ENCODE results near the gene OR7D2.

OR7D2 gene
- total RNA-seq = 0 to 2.0 (median 0.59) reads per million in 9 experiments

DNA sequence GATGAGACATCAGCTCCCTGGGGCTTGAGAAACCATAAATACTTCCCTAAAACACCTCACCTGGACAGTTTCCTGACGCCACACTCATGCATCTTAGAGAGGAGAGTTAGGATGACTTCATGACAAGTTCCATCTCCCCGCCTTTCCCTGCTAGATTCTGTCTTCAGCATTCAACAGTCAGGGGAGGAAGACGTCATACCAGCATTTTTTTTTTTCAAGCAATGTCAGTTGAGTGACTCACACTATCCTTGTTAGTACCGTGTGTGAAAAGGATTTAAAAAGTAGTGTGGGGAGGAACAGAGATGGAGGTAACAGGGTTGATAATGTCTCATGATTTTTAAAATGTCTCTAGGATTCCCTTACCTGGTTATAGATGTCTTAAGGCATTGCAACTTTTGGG lies at the start of gene OR7D2:
TSS of gene OR7D2 (plus strand) at position 79 of the 400 bp plus-strand sequence. CDS start 6,803 bp downstream, outside the sequence.
- Mint-ChIP-seq H3K27me3 (peaks cover 9 to 13% of the 10 kb centered on the region in 2 donors), H3K27ac (no peak within 1 kb of the TSS), H3K36me3 (ENCODE audit: insufficient read depth) (no peaks in the 10 kb centered on the region), H3K4me3 (no peak within 1 kb of the TSS), H3K4me1 (ENCODE audit: low read depth in 2 of 2) (no peaks in the 10 kb centered on the region), H3K9me3 (no peaks in the 10 kb centered on the region)
- DNase-seq (no peak), ATAC-seq (replicated peaks) (no peak)

DNA sequence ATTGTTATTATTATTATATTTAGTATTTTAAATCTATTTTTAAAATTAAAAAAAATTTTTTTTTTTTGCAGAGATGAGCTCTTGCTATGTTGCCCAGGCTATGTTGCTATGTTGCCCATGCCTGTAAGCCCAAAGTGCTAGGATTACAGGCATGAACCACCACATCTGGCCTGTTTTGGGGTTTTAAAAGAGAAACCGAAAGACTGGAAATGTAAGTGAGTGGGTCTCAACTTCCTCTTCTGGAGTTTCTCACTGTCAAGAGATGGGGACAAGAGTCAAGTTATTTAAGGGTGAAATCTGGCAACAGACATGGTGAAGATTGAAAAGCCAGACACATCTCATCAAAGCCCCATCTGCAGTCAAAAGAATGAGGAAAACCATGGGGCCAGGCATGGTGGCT lies 47.8 kb upstream of the OR7D2 start:
- DNase-seq = no peak
- Mint-ChIP-seq H3K4me1 (ENCODE audit: low read depth in 2 of 2) (peaks cover 2 to 4% of the 10 kb centered on the region in 2 donors), H3K9me3 (no peaks in the 10 kb centered on the region), H3K4me3 (no peak overlapping the region), H3K27ac (no peak overlapping the region), H3K36me3 (ENCODE audit: insufficient read depth) (peaks cover 6% of the 10 kb centered on the region), H3K27me3 (peaks cover 22% of the 10 kb centered on the region in 2 donors)
- no peak for ATAC-seq (replicated peaks)

GRCh38 chr19:9132422-9132821 lies 46.4 kb upstream of the OR7D2 start:
- no peak for ATAC-seq (replicated peaks)
- peaks cover 4 to 8% of the 10 kb centered on the region in 2 donors for H3K4me1 Mint-ChIP-seq (ENCODE audit: low read depth in 2 of 2)
- H3K9me3 Mint-ChIP-seq = no peaks in the 10 kb centered on the region
- no peak overlapping the region for H3K27ac Mint-ChIP-seq
- peaks cover 4% of the 10 kb centered on the region for H3K36me3 Mint-ChIP-seq (ENCODE audit: insufficient read depth)
- no peak overlapping the region for H3K4me3 Mint-ChIP-seq
- no peak for DNase-seq
- peaks cover 7% of the 10 kb centered on the region in 2 donors for H3K27me3 Mint-ChIP-seq

- H3K36me3 Mint-ChIP-seq (ENCODE audit: insufficient read depth) = peaks cover 26% of the 10 kb centered on the region
- H3K4me1 Mint-ChIP-seq (ENCODE audit: low read depth in 2 of 2) = peaks cover 31 to 49% of the 10 kb centered on the region in 2 donors
- H3K4me3 Mint-ChIP-seq = peak overlapping the region; percentile 98 to 100
- DNase-seq = no peak
- no peaks in the 10 kb centered on the region for H3K9me3 Mint-ChIP-seq
- H3K27ac Mint-ChIP-seq = peak overlapping the region; percentile 99
- peak; percentile 7 for ATAC-seq (replicated peaks)
- no peaks in the 10 kb centered on the region for H3K27me3 Mint-ChIP-seq
Measured at GRCh38 chr19:9139609-9140158, 39.1 kb upstream of the OR7D2 start.

- peak; percentile 92 for ATAC-seq (replicated peaks)
- H3K4me1 Mint-ChIP-seq (ENCODE audit: low read depth in 2 of 2) = peaks cover 33 to 51% of the 10 kb centered on the region in 2 donors
Measured at GRCh38 chr19:9140159-9140874, 38.5 kb upstream of the OR7D2 start, which contains the start of gene ZNF317. ZNF317 (plus strand) TSS chr19:9140397; CDS start chr19:9156017, 15,620 bp downstream.

GRCh38 chr19:9144920-9145319 lies 33.9 kb upstream of the OR7D2 start:
- H3K9me3 Mint-ChIP-seq = no peaks in the 10 kb centered on the region
- no peaks in the 10 kb centered on the region for H3K27me3 Mint-ChIP-seq
- no peak overlapping the region for H3K27ac Mint-ChIP-seq
- DNase-seq = no peak
- H3K36me3 Mint-ChIP-seq (ENCODE audit: insufficient read depth) = peaks cover 36% of the 10 kb centered on the region
- H3K4me3 Mint-ChIP-seq = no peak overlapping the region
- no peak for ATAC-seq (replicated peaks)
- H3K4me1 Mint-ChIP-seq (ENCODE audit: low read depth in 2 of 2) = peaks cover 48 to 75% of the 10 kb centered on the region in 2 donors

More at GRCh38 chr19:9140159-9140874, 38.5 kb upstream of the OR7D2 start, which contains the start of gene ZNF317:
- DNase-seq = peak; percentile 87 to 91 (median 90)
- no peaks in the 10 kb centered on the region for H3K9me3 Mint-ChIP-seq
- peaks cover 26% of the 10 kb centered on the region for H3K36me3 Mint-ChIP-seq (ENCODE audit: insufficient read depth)
- peak within 1 kb of the TSS; percentile 99 for H3K27ac Mint-ChIP-seq
- H3K4me3 Mint-ChIP-seq = peak within 1 kb of the TSS; percentile 98 to 100
- H3K27me3 Mint-ChIP-seq = no peaks in the 10 kb centered on the region

DNA sequence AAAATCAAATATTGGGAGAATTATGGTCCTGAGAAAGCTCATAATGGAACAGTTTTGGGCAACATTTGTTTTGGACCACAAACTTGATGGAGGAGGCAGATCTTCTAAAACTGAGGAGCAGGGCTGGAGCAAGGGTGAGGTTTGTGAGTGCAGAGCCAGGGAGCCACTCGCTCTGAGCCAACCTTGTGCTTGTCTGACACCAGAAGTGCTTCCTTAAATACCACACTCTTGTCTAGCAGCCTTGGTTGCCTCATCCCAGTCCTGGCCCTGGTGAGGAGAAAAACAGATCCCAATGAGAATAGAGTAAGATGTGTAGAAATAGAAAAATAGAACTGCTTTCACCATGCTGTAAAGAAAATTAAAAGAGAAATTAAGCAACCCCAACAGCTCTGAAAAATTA lies 31.9 kb upstream of the OR7D2 start:
- H3K36me3 Mint-ChIP-seq (ENCODE audit: insufficient read depth) = peaks cover 25% of the 10 kb centered on the region
- H3K27ac Mint-ChIP-seq = peak overlapping the region in 1 of 2 donors; percentile 49
- H3K4me1 Mint-ChIP-seq (ENCODE audit: low read depth in 2 of 2) = peaks cover 47 to 76% of the 10 kb centered on the region in 2 donors
- no peak for ATAC-seq (replicated peaks)
- no peak overlapping the region for H3K4me3 Mint-ChIP-seq
- DNase-seq = no peak
- H3K9me3 Mint-ChIP-seq = no peaks in the 10 kb centered on the region
- H3K27me3 Mint-ChIP-seq = no peaks in the 10 kb centered on the region

GRCh38 chr19:9148697-9149096 lies 30.1 kb upstream of the OR7D2 start:
- peak overlapping the region; percentile 65 to 91 for H3K27ac Mint-ChIP-seq
- H3K4me3 Mint-ChIP-seq = peak overlapping the region in 1 of 2 donors; percentile 22
- ATAC-seq (replicated peaks) (no peak), DNase-seq (no peak)
- H3K4me1 Mint-ChIP-seq (ENCODE audit: low read depth in 2 of 2) = peaks cover 50 to 78% of the 10 kb centered on the region in 2 donors
- no peaks in the 10 kb centered on the region for H3K27me3 Mint-ChIP-seq
- H3K9me3 Mint-ChIP-seq = no peaks in the 10 kb centered on the region
- peaks cover 25% of the 10 kb centered on the region for H3K36me3 Mint-ChIP-seq (ENCODE audit: insufficient read depth)

- Mint-ChIP-seq H3K36me3 (ENCODE audit: insufficient read depth) (peaks cover 22% of the 10 kb centered on the region), H3K27ac (peak overlapping the region; percentile 59 to 91), H3K9me3 (no peaks in the 10 kb centered on the region), H3K4me1 (ENCODE audit: low read depth in 2 of 2) (peaks cover 48 to 80% of the 10 kb centered on the region in 2 donors), H3K4me3 (peak overlapping the region; percentile 28 to 52), H3K27me3 (no peaks in the 10 kb centered on the region)
- DNase-seq (no peak), ATAC-seq (replicated peaks) (no peak)
Measured at GRCh38 chr19:9149997-9150396, 28.8 kb upstream of the OR7D2 start.

DNA sequence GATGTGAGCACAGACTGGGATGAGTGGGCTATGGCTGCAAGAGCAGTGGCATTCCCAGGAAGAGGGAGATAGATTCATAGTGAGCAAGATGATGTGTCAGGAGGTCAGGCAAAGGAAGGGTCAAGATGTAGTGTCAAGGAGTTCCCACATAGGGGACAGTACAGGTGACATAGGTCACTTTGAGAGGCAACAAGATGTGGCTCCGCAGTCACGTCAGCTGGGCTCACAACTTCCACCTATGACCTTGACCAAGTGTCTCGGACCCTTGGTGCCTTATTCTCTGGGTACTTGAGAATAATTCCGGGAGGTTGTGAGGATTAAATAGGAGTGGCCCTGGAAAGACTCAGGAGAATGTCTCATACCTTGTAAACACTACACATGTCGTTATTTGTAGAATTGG lies 28.1 kb upstream of the OR7D2 start:
- peak overlapping the region; percentile 59 to 91 for H3K27ac Mint-ChIP-seq
- no peak for ATAC-seq (replicated peaks)
- H3K27me3 Mint-ChIP-seq = no peaks in the 10 kb centered on the region
- peaks cover 51 to 82% of the 10 kb centered on the region in 2 donors for H3K4me1 Mint-ChIP-seq (ENCODE audit: low read depth in 2 of 2)
- H3K36me3 Mint-ChIP-seq (ENCODE audit: insufficient read depth) = peaks cover 22% of the 10 kb centered on the region
- no peak for DNase-seq
- no peaks in the 10 kb centered on the region for H3K9me3 Mint-ChIP-seq
- peak overlapping the region; percentile 28 to 52 for H3K4me3 Mint-ChIP-seq

- peak overlapping the region; percentile 28 to 44 for H3K4me3 Mint-ChIP-seq
- no peak for DNase-seq
- ATAC-seq (replicated peaks) = peak; percentile 95
- no peaks in the 10 kb centered on the region for H3K27me3 Mint-ChIP-seq
- H3K4me1 Mint-ChIP-seq (ENCODE audit: low read depth in 2 of 2) = peaks cover 51 to 81% of the 10 kb centered on the region in 2 donors
- no peaks in the 10 kb centered on the region for H3K9me3 Mint-ChIP-seq
- peaks cover 26% of the 10 kb centered on the region for H3K36me3 Mint-ChIP-seq (ENCODE audit: insufficient read depth)
- peak overlapping the region; percentile 59 to 83 for H3K27ac Mint-ChIP-seq
Measured at GRCh38 chr19:9151367-9151766, 27.4 kb upstream of the OR7D2 start.

DNA sequence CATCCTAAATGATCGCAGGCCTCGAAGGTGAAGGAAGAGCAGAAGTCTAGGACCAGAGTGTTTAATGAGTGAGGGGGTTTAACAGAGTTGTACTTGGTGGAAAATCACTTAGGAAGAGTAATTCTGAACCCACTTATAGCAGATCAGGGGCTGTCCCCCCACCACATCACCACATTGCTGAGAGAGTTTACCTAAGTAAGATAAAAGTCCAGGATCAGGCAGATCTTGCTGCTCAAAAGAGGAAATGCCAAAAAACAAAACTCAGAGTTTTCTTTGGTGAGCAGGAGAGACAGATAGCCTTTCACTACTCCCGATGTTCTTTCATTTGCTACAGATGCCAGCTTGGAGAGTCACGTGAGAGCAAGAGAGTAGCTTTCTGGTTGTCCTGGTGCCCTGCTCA lies 23.2 kb upstream of the OR7D2 start:
- DNase-seq (no peak), ATAC-seq (replicated peaks) (no peak)
- H3K9me3 Mint-ChIP-seq = no peaks in the 10 kb centered on the region
- H3K27me3 Mint-ChIP-seq = no peaks in the 10 kb centered on the region
- no peak overlapping the region for H3K27ac Mint-ChIP-seq
- H3K4me1 Mint-ChIP-seq (ENCODE audit: low read depth in 2 of 2) = peaks cover 24 to 46% of the 10 kb centered on the region in 2 donors
- no peak overlapping the region for H3K4me3 Mint-ChIP-seq
- H3K36me3 Mint-ChIP-seq (ENCODE audit: insufficient read depth) = peaks cover 58% of the 10 kb centered on the region

- H3K4me3 Mint-ChIP-seq = no peak overlapping the region
- H3K4me1 Mint-ChIP-seq (ENCODE audit: low read depth in 2 of 2) = peaks cover 16 to 38% of the 10 kb centered on the region in 2 donors
- no peak for ATAC-seq (replicated peaks)
- peaks cover 65% of the 10 kb centered on the region for H3K36me3 Mint-ChIP-seq (ENCODE audit: insufficient read depth)
- no peak overlapping the region for H3K27ac Mint-ChIP-seq
- H3K9me3 Mint-ChIP-seq = no peaks in the 10 kb centered on the region
- no peaks in the 10 kb centered on the region for H3K27me3 Mint-ChIP-seq
- no peak for DNase-seq
Measured at GRCh38 chr19:9156304-9156703, 22.5 kb upstream of the OR7D2 start.

DNA sequence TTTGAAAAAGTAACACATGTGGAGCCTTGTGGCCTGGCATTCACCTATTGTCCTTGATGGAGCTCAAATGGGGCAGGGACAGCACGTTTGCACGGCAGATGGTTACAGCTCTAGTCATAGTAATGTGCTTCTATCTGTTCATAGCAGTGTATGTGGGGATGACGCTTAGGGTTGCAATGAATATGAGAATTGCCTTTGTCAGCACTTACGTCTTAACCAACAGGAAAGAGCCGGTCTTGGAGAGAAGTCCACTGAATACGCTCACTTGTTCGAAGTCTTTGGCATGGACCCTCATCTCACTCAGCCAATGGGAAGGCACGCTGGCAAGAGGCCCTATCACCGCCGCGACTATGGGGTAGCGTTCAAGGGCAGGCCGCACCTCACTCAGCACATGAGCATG lies 18.9 kb upstream of the OR7D2 start:
- ATAC-seq (replicated peaks) (no peak), DNase-seq (no peak)
- peaks cover 86% of the 10 kb centered on the region for H3K36me3 Mint-ChIP-seq (ENCODE audit: insufficient read depth)
- H3K9me3 Mint-ChIP-seq = no peaks in the 10 kb centered on the region
- no peak overlapping the region for H3K4me3 Mint-ChIP-seq
- no peaks in the 10 kb centered on the region for H3K27me3 Mint-ChIP-seq
- H3K4me1 Mint-ChIP-seq (ENCODE audit: low read depth in 2 of 2) = peaks cover 2 to 8% of the 10 kb centered on the region in 2 donors
- no peak overlapping the region for H3K27ac Mint-ChIP-seq

All from effector memory CD8-positive, alpha-beta T cell (primary cell).